ENCODE results near the gene MOGAT2. TPM values are rescaled to one million over a fixed set of nuclear protein-coding genes. Genes with fewer than 3 reads are reported as not detected.

Gene MOGAT2
- total and polyA plus RNA-seq, 2 of the 13 experiments (the other 11 are each of a cell fraction or from before 2014, with no cell fraction given), result 27.2 to 27.8 TPM

DNA sequence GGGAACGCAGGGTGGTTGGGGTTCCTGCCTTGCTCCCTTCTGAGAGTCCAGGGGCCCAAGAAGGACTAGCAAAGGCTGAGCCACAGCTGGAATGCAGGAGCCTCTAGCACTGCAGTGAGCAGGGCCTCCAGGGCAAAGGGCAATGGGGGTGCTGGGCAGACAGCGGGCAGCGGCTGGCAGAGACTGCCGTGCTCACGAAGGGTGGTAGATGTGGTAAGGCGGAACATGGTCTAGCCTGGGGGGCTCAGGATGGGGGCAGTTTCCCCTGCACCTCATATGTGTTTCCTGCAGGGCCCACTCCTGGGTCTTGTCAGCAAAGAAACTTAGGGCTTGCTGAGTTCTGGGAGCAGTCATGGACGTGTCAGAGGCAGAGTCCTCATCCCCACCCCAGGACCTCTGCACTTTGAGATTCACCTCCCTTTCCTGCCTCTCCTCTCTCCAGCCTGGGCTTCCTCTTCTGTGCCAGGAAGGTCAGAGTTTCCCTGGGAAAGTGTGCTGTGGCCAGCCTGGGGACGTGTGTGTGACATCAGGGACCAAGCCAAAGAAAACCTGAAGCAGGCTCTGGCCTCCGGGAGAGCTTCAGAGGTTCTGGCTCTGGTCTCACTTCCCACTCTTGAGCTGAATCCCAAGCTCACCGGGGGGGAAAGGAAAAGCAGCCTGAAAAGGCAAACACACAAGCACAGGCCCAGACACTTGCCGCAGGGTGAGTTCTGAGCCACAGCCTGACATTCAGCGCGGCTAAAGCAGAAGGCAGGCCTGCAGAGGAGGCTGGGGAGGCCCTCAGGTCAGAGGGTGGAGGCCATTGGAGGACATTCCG lies 4.4 kb downstream of the MOGAT2 start (continued):
- no peak for TF ChIP-seq CCAR2 (optimal IDR thresholded peaks at IDR 0.05; ENCODE audit: low read depth, low read length)
- TF ChIP-seq NFKBIZ (CRISPR knock-in tag; IDR thresholded peaks at IDR 0.05), result no peak
- no peak for TF ChIP-seq SMYD3 (CRISPR knock-in tag; IDR thresholded peaks at IDR 0.05)
- no peak for TF ChIP-seq AGO2 (optimal IDR thresholded peaks at IDR 0.05; ENCODE audit: low read depth, low read length)
- TF ChIP-seq ATF7-NPFF (CRISPR knock-in tag; IDR thresholded peaks at IDR 0.05; ENCODE audit: low read depth), result no peak
- TF ChIP-seq ZNF773 (CRISPR knock-in tag; IDR thresholded peaks at IDR 0.05; ENCODE audit: borderline replicate concordance), result 0 out of 2 replicates have a peak, but pooled peaks have one; percentile 24
- TF ChIP-seq ZNF17 (CRISPR knock-in tag; IDR thresholded peaks at IDR 0.05), result no peak
- TF ChIP-seq IKZF5 (CRISPR knock-in tag; IDR thresholded peaks at IDR 0.05), result peak; percentile 37; the same call in 1 of the 2 replicates
- TF ChIP-seq MAFK (conservative IDR thresholded peaks at IDR 0.05 in 1 of 2, IDR thresholded peaks at IDR 0.05 in 1 of 2; ENCODE audit: low read length in 2 of 2), result no peak
- TF ChIP-seq, protein P1, sequence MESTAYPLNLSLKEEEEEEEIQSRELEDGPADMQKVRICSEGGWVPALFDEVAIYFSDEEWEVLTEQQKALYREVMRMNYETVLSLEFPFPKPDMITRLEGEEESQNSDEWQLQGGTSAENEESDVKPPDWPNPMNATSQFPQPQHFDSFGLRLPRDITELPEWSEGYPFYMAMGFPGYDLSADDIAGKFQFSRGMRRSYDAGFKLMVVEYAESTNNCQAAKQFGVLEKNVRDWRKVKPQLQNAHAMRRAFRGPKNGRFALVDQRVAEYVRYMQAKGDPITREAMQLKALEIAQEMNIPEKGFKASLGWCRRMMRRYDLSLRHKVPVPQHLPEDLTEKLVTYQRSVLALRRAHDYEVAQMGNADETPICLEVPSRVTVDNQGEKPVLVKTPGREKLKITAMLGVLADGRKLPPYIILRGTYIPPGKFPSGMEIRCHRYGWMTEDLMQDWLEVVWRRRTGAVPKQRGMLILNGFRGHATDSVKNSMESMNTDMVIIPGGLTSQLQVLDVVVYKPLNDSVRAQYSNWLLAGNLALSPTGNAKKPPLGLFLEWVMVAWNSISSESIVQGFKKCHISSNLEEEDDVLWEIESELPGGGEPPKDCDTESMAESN (CRISPR knock-in tag; conservative IDR thresholded peaks at IDR 0.05), result no peak
- TF ChIP-seq ATF7 (IDR thresholded peaks at IDR 0.05), result no peak
- TF ChIP-seq ATF7 (CRISPR knock-in tag; IDR thresholded peaks at IDR 0.05), result no peak
- no peak for TF ChIP-seq TERF1 (CRISPR knock-in tag; IDR thresholded peaks at IDR 0.05)
- TF ChIP-seq, protein P2, sequence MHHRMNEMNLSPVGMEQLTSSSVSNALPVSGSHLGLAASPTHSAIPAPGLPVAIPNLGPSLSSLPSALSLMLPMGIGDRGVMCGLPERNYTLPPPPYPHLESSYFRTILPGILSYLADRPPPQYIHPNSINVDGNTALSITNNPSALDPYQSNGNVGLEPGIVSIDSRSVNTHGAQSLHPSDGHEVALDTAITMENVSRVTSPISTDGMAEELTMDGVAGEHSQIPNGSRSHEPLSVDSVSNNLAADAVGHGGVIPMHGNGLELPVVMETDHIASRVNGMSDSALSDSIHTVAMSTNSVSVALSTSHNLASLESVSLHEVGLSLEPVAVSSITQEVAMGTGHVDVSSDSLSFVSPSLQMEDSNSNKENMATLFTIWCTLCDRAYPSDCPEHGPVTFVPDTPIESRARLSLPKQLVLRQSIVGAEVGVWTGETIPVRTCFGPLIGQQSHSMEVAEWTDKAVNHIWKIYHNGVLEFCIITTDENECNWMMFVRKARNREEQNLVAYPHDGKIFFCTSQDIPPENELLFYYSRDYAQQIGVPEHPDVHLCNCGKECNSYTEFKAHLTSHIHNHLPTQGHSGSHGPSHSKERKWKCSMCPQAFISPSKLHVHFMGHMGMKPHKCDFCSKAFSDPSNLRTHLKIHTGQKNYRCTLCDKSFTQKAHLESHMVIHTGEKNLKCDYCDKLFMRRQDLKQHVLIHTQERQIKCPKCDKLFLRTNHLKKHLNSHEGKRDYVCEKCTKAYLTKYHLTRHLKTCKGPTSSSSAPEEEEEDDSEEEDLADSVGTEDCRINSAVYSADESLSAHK (CRISPR knock-in tag; IDR thresholded peaks at IDR 0.05; ENCODE audit: borderline replicate concordance), result no peak
- no peak for TF ChIP-seq MIER2 (CRISPR knock-in tag; IDR thresholded peaks at IDR 0.05)
- peak; percentile 69 for TF ChIP-seq NCOR1 (IDR thresholded peaks at IDR 0.05; ENCODE audit: borderline replicate concordance, low read length)
- TF ChIP-seq ZNF629 (CRISPR knock-in tag; conservative IDR thresholded peaks at IDR 0.05), result no peak; the same call in 1 of the 2 replicates
- no peak for TF ChIP-seq TSC22D2 (CRISPR knock-in tag; IDR thresholded peaks at IDR 0.05; ENCODE audit: borderline replicate concordance)
- TF ChIP-seq ZBTB46 (CRISPR knock-in tag; IDR thresholded peaks at IDR 0.05; ENCODE audit: borderline replicate concordance), result peak; percentile 49; the same call in 1 of the 2 replicates
- 0 out of 2 replicates have a peak, but pooled peaks have one; percentile 54 for TF ChIP-seq KDM2A (CRISPR knock-in tag; IDR thresholded peaks at IDR 0.05; ENCODE audit: borderline replicate concordance, low read depth)
- no peak for TF ChIP-seq ZNF841 (CRISPR knock-in tag; IDR thresholded peaks at IDR 0.05; ENCODE audit: borderline replicate concordance)
